HepG2 (cell line): ENCODE measurements around the gene MCF2L. TPM values are rescaled to one million over a fixed set of nuclear protein-coding genes. Genes with fewer than 3 reads are reported as not detected.

ENCODE experiments used
- ATAC-seq: fragments of 200-7000 bp; cut with Tn5 transposase; 3 replicates; pipeline ENCODE4 v1.9.1; 2020; ENCODE audit warnings: mild to moderate bottlenecking, moderate library complexity
- BruUV-seq: library from RNA; stranded (reverse); fragments of 400-500 nt; replicated peaks from 2 replicates; lab custom pipeline; 2021; lab: Mats Ljungman, UMichigan
- CTCF ChIA-PET: fragments of 300-600 bp; formaldehyde crosslinking; extraction: SDS; loops from one replicate; lab custom pipeline; 2021; ENCODE audit warnings: low total read pairs, inconsistent platforms, low intra/inter-chr PET ratio; lab: Yijun Ruan, JAX
- POLR2A ChIA-PET: fragments of 350-600 bp; sonication (Branson Sonifier 250); formaldehyde crosslinking; loops from one replicate; lab custom pipeline; 2020; ENCODE audit warnings: antibody characterized with exemption, inconsistent platforms; lab: Yijun Ruan, JAX
- DNase-seq: peaks from one replicate; pipeline ENCODE4 v3.0.0-alpha.2; 2015; ENCODE audit warnings: low spot score
- FAIRE-seq: peaks from 3 replicates; lab custom pipeline; 2011; peaks lifted over from hg19 to GRCh38; lab: Jason Lieb, UNC
- H2AFZ ChIP-seq: one replicate; pipeline ENCODE4 v1.6.1; 2011; ENCODE audit warnings: low read length, inconsistent platforms
- H3K27ac ChIP-seq: fragments of 300-600 bp; 3 replicates; pipeline ENCODE4 v1.8.0; 2011; ENCODE audit warnings: mixed run types, mild to moderate bottlenecking, mixed read lengths, low read length, inconsistent platforms; ENCODE audit not compliant: insufficient read depth; ENCODE audit errors: extremely low read length
- H3K27me3 ChIP-seq, 2 experiments: fragments of 200-600 bp in 1 of 2; 2 replicates in 1 of 2; 3 replicates in 1 of 2; pipeline versions ENCODE4 v1.6.0 to v1.8.0; 2011; ENCODE audit warnings: low read length in 2 of 2, mild to moderate bottlenecking in 2 of 2, moderate library complexity in 2 of 2, inconsistent platforms in 1 of 2; ENCODE audit not compliant: insufficient read depth in 2 of 2, control insufficient read depth in 1 of 2
- H3K36me3 ChIP-seq, 2 experiments: fragments of 200-600 bp in 1 of 2; replicated peaks in 1 of 2; 2 replicates in 1 of 2; 3 replicates in 1 of 2; pipeline versions ENCODE4 v1.5.1 to v1.8.0; 2011; ENCODE audit warnings: low read length in 2 of 2, inconsistent platforms in 1 of 2; ENCODE audit not compliant: insufficient read depth in 2 of 2, control insufficient read depth in 1 of 2
- H3K4me1 ChIP-seq: 2 replicates; pipeline ENCODE4 v1.5.1; 2012; ENCODE audit warnings: low read length, inconsistent platforms; ENCODE audit not compliant: insufficient read depth
- H3K4me2 ChIP-seq: 2 replicates; pipeline ENCODE4 v1.6.0; 2011; ENCODE audit warnings: low read depth, low read length, inconsistent platforms
- H3K4me3 ChIP-seq, 3 experiments: fragments of 200-600 bp in 1 of 3; sonication (generic), shearing (Covaris generic) in 1 of 3; replicated peaks in 1 of 3; 2 replicates each; pipeline ENCODE4 v1.5.1; 2011 to 2016; ENCODE audit warnings: low read length in 3 of 3, inconsistent platforms in 2 of 3, low read depth in 2 of 3, mild to moderate bottlenecking in 2 of 3, control low read depth in 1 of 3, mixed read lengths in 1 of 3; ENCODE audit not compliant: insufficient read depth in 1 of 3
- H3K79me2 ChIP-seq: one replicate; pipeline ENCODE4 v1.6.1; 2011; ENCODE audit warnings: low read length, inconsistent platforms; ENCODE audit not compliant: insufficient read depth
- H3K9ac ChIP-seq: 2 replicates; pipeline ENCODE4 v1.6.0; 2011; ENCODE audit warnings: mild to moderate bottlenecking, low read depth, low read length, inconsistent platforms; ENCODE audit not compliant: insufficient read depth
- H3K9me3 ChIP-seq: 2 replicates; pipeline ENCODE4 v1.5.1; 2012; ENCODE audit warnings: mild to moderate bottlenecking, low read length
- H4K20me1 ChIP-seq: 2 replicates; pipeline ENCODE4 v1.6.0; 2011; ENCODE audit warnings: inconsistent platforms, mild to moderate bottlenecking, low read length, moderate library complexity; ENCODE audit not compliant: insufficient read depth
- FIP1L1 ChIP-seq: fragments of 200-400 bp; formaldehyde crosslinking; IDR thresholded peaks from 2 replicates; pipeline ENCODE4 v1.6.1; 2018; ENCODE audit warnings: low read depth, mild to moderate bottlenecking, low read length, moderate library complexity, borderline replicate concordance; ENCODE audit not compliant: insufficient read depth
- HHEX ChIP-seq: IDR thresholded peaks from 2 replicates; pipeline ENCODE4 v1.6.1; 2016; ENCODE audit warnings: control low read depth
- PHF8 ChIP-seq: sonication (generic); formaldehyde crosslinking; IDR thresholded peaks from 2 replicates; pipeline ENCODE4 v1.5.0; 2020; ENCODE audit warnings: missing genetic modification reagents
- RFX5 ChIP-seq: IDR thresholded peaks from 2 replicates; pipeline ENCODE4 v1.6.1; 2011; ENCODE audit warnings: low read depth, low read length, improper control_type of control experiment
- RORA ChIP-seq: sonication (generic); formaldehyde crosslinking; IDR thresholded peaks from 2 replicates; pipeline ENCODE4 v1.5.0; 2020; ENCODE audit warnings: mild to moderate bottlenecking, missing genetic modification reagents, moderate library complexity
- SAP130 ChIP-seq: IDR thresholded peaks from 2 replicates; pipeline ENCODE4 v1.6.1; 2016; ENCODE audit warnings: low read depth
- SMYD3 ChIP-seq: sonication (generic); formaldehyde crosslinking; IDR thresholded peaks from 2 replicates; pipeline ENCODE4 v1.8.1; 2023; ENCODE audit warnings: mild to moderate bottlenecking, missing genetic modification reagents
- SRY ChIP-seq: sonication (generic); formaldehyde crosslinking; IDR thresholded peaks from 2 replicates; pipeline ENCODE4 v1.8.0; 2022; ENCODE audit warnings: mild to moderate bottlenecking, missing genetic modification reagents
- ZNF160 ChIP-seq: sonication (generic); formaldehyde crosslinking; IDR thresholded peaks from 2 replicates; pipeline ENCODE4 v1.8.0; 2022; ENCODE audit warnings: mild to moderate bottlenecking, inconsistent platforms, missing genetic modification reagents
- ZNF263 ChIP-seq: sonication (generic); formaldehyde crosslinking; IDR thresholded peaks from 2 replicates; pipeline ENCODE4 v1.4.0; 2020; ENCODE audit warnings: missing genetic modification reagents
- ZNF576 ChIP-seq: sonication (generic); formaldehyde crosslinking; IDR thresholded peaks from 2 replicates; pipeline ENCODE4 v1.4.0; 2020; ENCODE audit warnings: mild to moderate bottlenecking, missing genetic modification reagents
- ZNF841 ChIP-seq: sonication (generic); formaldehyde crosslinking; IDR thresholded peaks from 2 replicates; pipeline ENCODE4 v1.8.1; 2023; ENCODE audit warnings: missing genetic modification reagents, borderline replicate concordance
- WGBS: methylation state at CpG from one replicate; pipeline ENCODE4 v1.1.6; 2017; ENCODE audit warnings: low lambda C conversion rate; 5-methylcytosine and 5-hydroxymethylcytosine counted together
- in situ Hi-C: cut with HindIII; loops from 2 replicates; pipeline ENCODE4 v1.10.0; 2017; ENCODE audit warnings: low pct_unique_long_range_greater_than_20kb; ENCODE audit not compliant: extremely low pct_ligation_motif_present
- intact Hi-C: fragments of 100-400 bp; cut with micrococcal nuclease; formaldehyde crosslinking; loops from one replicate; pipeline ENCODE4 v1.10.0; 2022; ENCODE audit not compliant: unreplicated experiment
- polyA plus RNA-seq, 8 experiments: library from polyadenylated mRNA; depleted of rRNA in 3 of 8; stranded (reverse) in 7 of 8; unstranded in 1 of 8; fragments of >200 nt; fragmentation: Illumina TruSeq in 4 of 8; extraction: Trizol in 4 of 8; gene quantifications; 2 replicates each; pipeline versions ENCODE4 v1.2.1 to v1.2.3, GENCODE V29; 2011 to 2016; ENCODE audit warnings: low read depth in 4 of 8, missing spikeins in 1 of 8, mixed read lengths in 1 of 8; ENCODE audit not compliant: insufficient read depth in 1 of 8
- total RNA-seq, 5 experiments: library from RNA; depleted of rRNA; stranded (reverse); fragments of >200 nt; fragmentation: Illumina TruSeq; extraction: Trizol; gene quantifications; 2 replicates each; pipeline ENCODE4 v1.2.3, GENCODE V29; 2016; ENCODE audit warnings: low read depth in 1 of 5
- TF ChIP-seq, protein P1 (sequence below): sonication (generic); formaldehyde crosslinking; IDR thresholded peaks from 2 replicates; pipeline ENCODE4 v1.4.0; 2020; ENCODE audit warnings: missing genetic modification reagents

Gene MCF2L
- total and polyA plus RNA-seq, 2 of the 13 experiments (the other 11 are each of a cell fraction or from before 2014, with no cell fraction given): 19.4 to 28.4 TPM

GRCh38 chr13:113053801-113054604, 85.0 kb downstream of the MCF2L start:
- Histone ChIP-seq H3K36me3 (peaks cover 2 to 8% of the 10 kb centered on the region in 2 experiments; a peak in 3 of 5 replicates), H3K4me2 (no peak overlapping the region), H3K27me3 (no peaks in the 10 kb centered on the region), H3K9me3 (no peaks in the 10 kb centered on the region), H3K79me2 (no peaks in the 10 kb centered on the region), H4K20me1 (no peaks in the 10 kb centered on the region), H3K4me3 (no peak overlapping the region), H3K9ac (no peak overlapping the region), H2AFZ (no peak overlapping the region), H3K27ac (no peak overlapping the region), H3K4me1 (no peaks in the 10 kb centered on the region)
- in situ Hi-C loops: no loop called here
- TF ChIP-seq FIP1L1: no peak
- no peak for TF ChIP-seq SAP130 (CRISPR knock-in tag)
- TF ChIP-seq, protein P1, sequence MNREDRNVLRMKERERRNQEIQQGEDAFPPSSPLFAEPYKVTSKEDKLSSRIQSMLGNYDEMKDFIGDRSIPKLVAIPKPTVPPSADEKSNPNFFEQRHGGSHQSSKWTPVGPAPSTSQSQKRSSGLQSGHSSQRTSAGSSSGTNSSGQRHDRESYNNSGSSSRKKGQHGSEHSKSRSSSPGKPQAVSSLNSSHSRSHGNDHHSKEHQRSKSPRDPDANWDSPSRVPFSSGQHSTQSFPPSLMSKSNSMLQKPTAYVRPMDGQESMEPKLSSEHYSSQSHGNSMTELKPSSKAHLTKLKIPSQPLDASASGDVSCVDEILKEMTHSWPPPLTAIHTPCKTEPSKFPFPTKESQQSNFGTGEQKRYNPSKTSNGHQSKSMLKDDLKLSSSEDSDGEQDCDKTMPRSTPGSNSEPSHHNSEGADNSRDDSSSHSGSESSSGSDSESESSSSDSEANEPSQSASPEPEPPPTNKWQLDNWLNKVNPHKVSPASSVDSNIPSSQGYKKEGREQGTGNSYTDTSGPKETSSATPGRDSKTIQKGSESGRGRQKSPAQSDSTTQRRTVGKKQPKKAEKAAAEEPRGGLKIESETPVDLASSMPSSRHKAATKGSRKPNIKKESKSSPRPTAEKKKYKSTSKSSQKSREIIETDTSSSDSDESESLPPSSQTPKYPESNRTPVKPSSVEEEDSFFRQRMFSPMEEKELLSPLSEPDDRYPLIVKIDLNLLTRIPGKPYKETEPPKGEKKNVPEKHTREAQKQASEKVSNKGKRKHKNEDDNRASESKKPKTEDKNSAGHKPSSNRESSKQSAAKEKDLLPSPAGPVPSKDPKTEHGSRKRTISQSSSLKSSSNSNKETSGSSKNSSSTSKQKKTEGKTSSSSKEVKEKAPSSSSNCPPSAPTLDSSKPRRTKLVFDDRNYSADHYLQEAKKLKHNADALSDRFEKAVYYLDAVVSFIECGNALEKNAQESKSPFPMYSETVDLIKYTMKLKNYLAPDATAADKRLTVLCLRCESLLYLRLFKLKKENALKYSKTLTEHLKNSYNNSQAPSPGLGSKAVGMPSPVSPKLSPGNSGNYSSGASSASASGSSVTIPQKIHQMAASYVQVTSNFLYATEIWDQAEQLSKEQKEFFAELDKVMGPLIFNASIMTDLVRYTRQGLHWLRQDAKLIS (CRISPR knock-in tag): no peak
- TF ChIP-seq SRY: no peak
- no peak for TF ChIP-seq RFX5
- TF ChIP-seq ZNF841 (CRISPR knock-in tag): no peak
- TF ChIP-seq ZNF576 (CRISPR knock-in tag): no peak
- TF ChIP-seq RORA (CRISPR knock-in tag): no peak
- TF ChIP-seq ZNF263 (CRISPR knock-in tag): no peak
- no peak for TF ChIP-seq SMYD3 (CRISPR knock-in tag)
- no peak for TF ChIP-seq HHEX (CRISPR knock-in tag)
- no peak for TF ChIP-seq PHF8 (CRISPR knock-in tag)
- no peak for TF ChIP-seq ZNF160
- FAIRE-seq (no peak), DNase-seq (no peak), ATAC-seq (no peak)
- WGBS: 90% methylated on average over 31 of the region's 31 CpGs
- CTCF ChIA-PET: no interaction called here
- intact Hi-C loops: no loop called here
- POLR2A ChIA-PET: no interaction called here
- no TSS peak for BruUV-seq
